Suppressor macrophage treated with lipopolysaccharide for 4 hours (primary cell): ENCODE data around the gene ASCL1.

ENCODE experiments used
- DNase-seq: peaks from one replicate; pipeline ENCODE4 v3.0.0-alpha.2; 2020

The ASCL1 gene

DNA sequence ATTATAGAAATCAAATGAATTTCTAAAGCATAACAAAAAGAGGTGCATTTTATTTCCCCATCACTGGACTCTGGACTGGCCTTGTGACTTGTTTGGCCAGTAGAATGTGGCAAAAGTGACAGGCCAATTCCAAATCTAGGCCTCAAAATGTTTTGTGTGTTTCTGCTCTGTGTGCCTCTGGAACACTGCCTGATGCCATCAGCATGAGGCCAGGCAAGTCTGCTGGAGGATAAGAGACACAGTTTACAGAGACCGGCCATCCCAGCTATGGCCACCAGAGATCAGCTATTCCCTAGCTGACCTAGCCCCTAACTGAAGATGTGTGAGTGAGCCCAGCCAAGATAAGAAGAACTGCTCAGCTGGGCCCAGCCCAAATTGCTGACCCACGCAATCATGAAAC is 32.9 kb downstream of the ASCL1 start:
- no peak for DNase-seq

DNA sequence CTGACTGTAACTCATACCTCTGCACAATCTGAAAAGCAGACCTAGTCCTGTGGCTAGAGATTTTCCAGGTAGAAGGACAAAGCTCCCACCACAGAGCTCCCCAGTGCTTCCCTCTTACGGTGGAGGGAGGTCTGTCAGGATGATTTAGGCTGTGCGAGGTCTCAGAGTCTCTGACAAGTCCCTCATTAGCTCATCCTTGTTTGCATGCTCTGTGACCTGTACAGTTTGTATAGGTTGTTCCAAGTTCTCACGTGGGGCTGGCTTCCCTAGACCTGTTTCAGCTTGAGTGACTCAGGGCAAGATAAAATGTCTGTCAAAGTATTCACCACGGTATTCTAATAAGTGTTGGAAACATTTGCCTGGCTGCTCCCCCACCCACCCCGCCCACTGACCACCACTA is 34.8 kb downstream of the ASCL1 start:
- DNase-seq: no peak

DNA sequence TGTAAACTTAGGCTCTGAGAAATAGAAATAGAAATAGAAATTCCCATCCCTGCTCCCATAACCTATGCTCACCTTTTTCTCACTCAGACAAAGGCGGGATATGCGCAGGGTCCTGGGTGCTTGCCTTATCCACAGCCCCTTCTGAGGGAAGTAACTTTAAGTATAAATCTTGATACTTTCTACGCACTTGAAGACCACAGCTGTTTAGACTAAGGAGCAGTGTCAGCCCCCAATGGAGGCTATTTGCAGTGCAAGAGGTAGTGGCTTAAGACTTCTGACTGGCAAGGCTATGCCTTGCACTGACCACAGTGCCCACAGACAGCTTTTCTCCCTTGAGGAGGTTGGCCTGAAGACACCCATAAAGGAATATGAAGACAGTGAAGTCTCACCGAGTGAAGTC is 35.2 kb downstream of the ASCL1 start:
- DNase-seq: no peak

DNA sequence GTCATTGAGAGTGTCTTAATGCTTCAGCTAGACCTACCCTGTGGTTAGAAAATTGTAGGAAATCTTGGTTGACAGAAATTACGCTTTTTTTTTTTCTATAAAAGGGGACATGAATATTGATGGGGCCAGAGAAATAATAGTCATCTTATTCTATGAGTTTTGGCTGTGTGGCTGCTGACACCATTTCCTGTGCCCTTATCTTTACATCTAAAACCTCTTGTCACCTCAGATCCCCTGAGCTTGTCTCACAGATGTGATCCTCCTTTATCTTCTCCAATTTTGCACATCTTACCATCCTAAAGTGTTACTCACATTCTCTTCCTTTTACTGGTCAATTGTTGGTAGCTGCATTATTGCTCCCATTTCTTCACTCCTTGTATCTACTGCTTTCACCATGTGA is 36.1 kb downstream of the ASCL1 start:
- DNase-seq: no peak

DNA sequence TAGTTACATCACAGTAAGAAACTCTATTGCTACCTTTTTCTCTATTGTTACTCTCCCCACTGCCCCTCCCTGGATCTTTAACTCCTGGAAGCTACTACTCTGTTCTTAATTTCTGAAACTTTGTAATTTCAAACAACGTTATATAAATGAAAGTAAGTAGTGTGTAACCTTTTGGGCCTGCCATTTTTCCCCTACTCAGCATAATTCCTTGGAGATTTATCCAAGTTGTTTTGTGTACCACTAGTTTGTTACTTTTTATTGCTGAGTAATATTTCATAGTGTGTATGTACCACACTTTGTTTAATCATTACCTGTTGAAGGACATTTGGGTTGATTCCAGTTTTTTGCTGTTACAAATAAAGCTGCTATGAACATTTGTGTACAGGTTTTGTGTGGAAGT is 37.9 kb downstream of the ASCL1 start:
- no peak for DNase-seq
